ENCODE data around the gene NMNAT3.
A peak's percentile ranks its signal among the peaks of the same experiment; 100 is the strongest.

The NMNAT3 gene

GRCh38 chr3:139561255-139561817 lies 116.4 kb downstream of the NMNAT3 start:
- no peak for TF ChIP-seq CTCF (conservative IDR thresholded peaks at IDR 0.05; ENCODE audit: low read depth)
- no peak for DNase-seq (ENCODE audit: low spot score)
- no peak overlapping the region for H3K27ac ChIP-seq
- ChIA-PET CTCF (interaction anchor here (0.6 to 1.7 kb wide), 9 partner anchors 8 to 1513 kb away, joined by 3 to 13 read pairs (median 4); no protein-coding TSS in a partner anchor), POLR2A (ENCODE audit: low non-redundant PET) (no interaction called here)

- H3K27ac ChIP-seq: no peak overlapping the region
- DNase-seq (ENCODE audit: low spot score): no peak
- ChIA-PET POLR2A (ENCODE audit: low non-redundant PET) (no interaction called here), CTCF (no interaction called here)
- TF ChIP-seq CTCF (conservative IDR thresholded peaks at IDR 0.05; ENCODE audit: low read depth): no peak
Observed at GRCh38 chr3:139560411-139560810, 117.4 kb downstream of the NMNAT3 start.

GRCh38 chr3:139559541-139559940 lies 118.2 kb downstream of the NMNAT3 start:
- ChIA-PET CTCF (interaction anchor here (0.8 kb wide), 1 partner anchor 125 kb away, joined by 8 read pairs; no protein-coding TSS in a partner anchor), POLR2A (ENCODE audit: low non-redundant PET) (no interaction called here)
- TF ChIP-seq CTCF (conservative IDR thresholded peaks at IDR 0.05; ENCODE audit: low read depth): no peak
- H3K27ac ChIP-seq: no peak overlapping the region
- DNase-seq (ENCODE audit: low spot score): peak; percentile 89

GRCh38 chr3:139558351-139559266 lies 119.2 kb downstream of the NMNAT3 start:
- no peak for DNase-seq (ENCODE audit: low spot score)
- TF ChIP-seq CTCF (conservative IDR thresholded peaks at IDR 0.05; ENCODE audit: low read depth): no peak
- POLR2A ChIA-PET (ENCODE audit: low non-redundant PET): no interaction called here
- CTCF ChIA-PET: interaction anchor here (0.6 to 0.8 kb wide), 2 partner anchors 124 to 480 kb away, joined by 3 to 8 read pairs; no protein-coding TSS in a partner anchor
- no peak overlapping the region for H3K27ac ChIP-seq

- H3K27ac ChIP-seq: no peak overlapping the region
- ChIA-PET POLR2A (ENCODE audit: low non-redundant PET) (no interaction called here), CTCF (no interaction called here)
- DNase-seq (ENCODE audit: low spot score): no peak
- no peak for TF ChIP-seq CTCF (conservative IDR thresholded peaks at IDR 0.05; ENCODE audit: low read depth)
Observed at GRCh38 chr3:139557041-139557440, 120.7 kb downstream of the NMNAT3 start.

GRCh38 chr3:139555249-139555648 lies 122.5 kb downstream of the NMNAT3 start:
- H3K27ac ChIP-seq: no peak overlapping the region
- no peak for DNase-seq (ENCODE audit: low spot score)
- ChIA-PET POLR2A (ENCODE audit: low non-redundant PET) (no interaction called here), CTCF (no interaction called here)
- no peak for TF ChIP-seq CTCF (conservative IDR thresholded peaks at IDR 0.05; ENCODE audit: low read depth)

Measured in RWPE1 (cell line).